SK-N-SH treated with all-trans-retinoic acid at 6 μM for 48 hours (cell line): ENCODE measurements around the gene TMEM163.

Source experiments
- ISL1 ChIP-seq: fragments of 250-450 bp; sonication (Bioruptor Pico); IDR thresholded peaks from 2 replicates; pipeline ENCODE4 v2.1.2; 2022; ENCODE audit warnings: mild to moderate bottlenecking, moderate library complexity
- RARB ChIP-seq: fragments of 250-450 bp; sonication (Bioruptor Pico); IDR thresholded peaks from 2 replicates; pipeline ENCODE4 v1.8.0; 2021; ENCODE audit warnings: mild to moderate bottlenecking, moderate library complexity
- TOX ChIP-seq: fragments of 250-450 bp; sonication (Bioruptor Pico); IDR thresholded peaks from 2 replicates; pipeline ENCODE4 v1.8.0; 2021; ENCODE audit warnings: mild to moderate bottlenecking, moderate library complexity, borderline replicate concordance
- TF ChIP-seq, protein P1 (sequence below): fragments of 250-450 bp; sonication (Bioruptor Pico); IDR thresholded peaks from 2 replicates; pipeline ENCODE4 v1.8.0; 2020; ENCODE audit warnings: mild to moderate bottlenecking, moderate library complexity, borderline replicate concordance
- TF ChIP-seq, protein P2 (sequence below): fragments of 250-450 bp; sonication (Bioruptor Pico); IDR thresholded peaks from 2 replicates; pipeline ENCODE4 v1.8.0; 2021; ENCODE audit warnings: low read depth, mild to moderate bottlenecking, moderate library complexity, borderline replicate concordance

DNA sequence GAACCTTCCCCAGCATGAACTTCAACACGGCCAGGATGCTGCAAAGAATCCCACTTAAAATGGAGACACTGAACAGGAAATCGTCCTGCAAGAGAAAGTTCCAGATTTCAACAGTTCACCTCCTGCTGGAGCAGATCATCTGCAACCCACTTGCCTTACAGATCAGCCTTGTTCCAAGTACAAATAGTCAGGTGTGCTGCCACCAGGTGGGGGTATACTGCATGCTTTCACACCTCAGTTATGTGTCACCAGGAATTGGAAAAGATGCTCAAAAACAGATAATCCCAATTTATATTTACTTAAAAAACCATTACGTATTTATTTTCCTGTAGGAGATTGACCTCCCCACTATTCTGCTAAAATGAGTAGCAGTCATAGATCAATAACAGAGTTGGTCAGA, 252.7 kb downstream of the TMEM163 start:
- TF ChIP-seq ISL1 (CRISPR knock-in tag) (no peak), TOX (CRISPR knock-in tag) (no peak), RARB (CRISPR knock-in tag) (no peak)
- TF ChIP-seq, protein P1, sequence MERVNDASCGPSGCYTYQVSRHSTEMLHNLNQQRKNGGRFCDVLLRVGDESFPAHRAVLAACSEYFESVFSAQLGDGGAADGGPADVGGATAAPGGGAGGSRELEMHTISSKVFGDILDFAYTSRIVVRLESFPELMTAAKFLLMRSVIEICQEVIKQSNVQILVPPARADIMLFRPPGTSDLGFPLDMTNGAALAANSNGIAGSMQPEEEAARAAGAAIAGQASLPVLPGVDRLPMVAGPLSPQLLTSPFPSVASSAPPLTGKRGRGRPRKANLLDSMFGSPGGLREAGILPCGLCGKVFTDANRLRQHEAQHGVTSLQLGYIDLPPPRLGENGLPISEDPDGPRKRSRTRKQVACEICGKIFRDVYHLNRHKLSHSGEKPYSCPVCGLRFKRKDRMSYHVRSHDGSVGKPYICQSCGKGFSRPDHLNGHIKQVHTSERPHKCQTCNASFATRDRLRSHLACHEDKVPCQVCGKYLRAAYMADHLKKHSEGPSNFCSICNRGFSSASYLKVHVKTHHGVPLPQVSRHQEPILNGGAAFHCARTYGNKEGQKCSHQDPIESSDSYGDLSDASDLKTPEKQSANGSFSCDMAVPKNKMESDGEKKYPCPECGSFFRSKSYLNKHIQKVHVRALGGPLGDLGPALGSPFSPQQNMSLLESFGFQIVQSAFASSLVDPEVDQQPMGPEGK, result no peak
- TF ChIP-seq, protein P2, sequence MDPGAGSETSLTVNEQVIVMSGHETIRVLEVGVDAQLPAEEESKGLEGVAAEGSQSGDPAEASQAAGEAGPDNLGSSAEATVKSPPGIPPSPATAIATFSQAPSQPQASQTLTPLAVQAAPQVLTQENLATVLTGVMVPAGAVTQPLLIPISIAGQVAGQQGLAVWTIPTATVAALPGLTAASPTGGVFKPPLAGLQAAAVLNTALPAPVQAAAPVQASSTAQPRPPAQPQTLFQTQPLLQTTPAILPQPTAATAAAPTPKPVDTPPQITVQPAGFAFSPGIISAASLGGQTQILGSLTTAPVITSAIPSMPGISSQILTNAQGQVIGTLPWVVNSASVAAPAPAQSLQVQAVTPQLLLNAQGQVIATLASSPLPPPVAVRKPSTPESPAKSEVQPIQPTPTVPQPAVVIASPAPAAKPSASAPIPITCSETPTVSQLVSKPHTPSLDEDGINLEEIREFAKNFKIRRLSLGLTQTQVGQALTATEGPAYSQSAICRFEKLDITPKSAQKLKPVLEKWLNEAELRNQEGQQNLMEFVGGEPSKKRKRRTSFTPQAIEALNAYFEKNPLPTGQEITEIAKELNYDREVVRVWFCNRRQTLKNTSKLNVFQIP (CRISPR knock-in tag), result no peak
